HepG2 (cell line): Measurements from ENCODE around the gene HLF. TPM values are rescaled to one million over a fixed set of nuclear protein-coding genes. Genes with fewer than 3 reads are reported as not detected.
A peak's percentile ranks its signal among the peaks of the same experiment; 100 is the strongest.

Experiments
- AKAP8 ChIP-seq: sonication (generic); formaldehyde crosslinking; IDR thresholded peaks from 2 replicates; pipeline ENCODE4 v1.5.1; 2020; ENCODE audit warnings: mild to moderate bottlenecking, missing genetic modification reagents
- ATF7 ChIP-seq, 2 experiments: fragments of 450-650 bp in 1 of 2; sonication (generic) in 1 of 2; formaldehyde crosslinking in 1 of 2; IDR thresholded peaks; 2 replicates each; pipeline versions ENCODE4 v1.4.0 to v1.6.1; 2016 to 2020; ENCODE audit warnings: antibody characterized with exemption in 1 of 2, mild to moderate bottlenecking in 1 of 2, missing genetic modification reagents in 1 of 2
- CBX1 ChIP-seq: IDR thresholded peaks from one replicate; pipeline ENCODE4 v1.6.1; 2016; ENCODE audit warnings: antibody characterized with exemption, low read depth
- CREB1 ChIP-seq, 2 experiments: fragments of 450-650 bp in 1 of 2; IDR thresholded peaks; 2 replicates each; pipeline ENCODE4 v1.6.1; 2016 to 2017; ENCODE audit warnings: control low read depth in 1 of 2, mild to moderate bottlenecking in 1 of 2, missing compliant biosample characterization in 1 of 2, missing genetic modification characterization in 1 of 2
- HNF4G ChIP-seq, 2 experiments: sonication (generic) in 1 of 2; formaldehyde crosslinking in 1 of 2; IDR thresholded peaks; 2 replicates each; pipeline versions ENCODE4 v1.4.0 to v1.6.1; 2011 to 2020; ENCODE audit warnings: borderline replicate concordance in 2 of 2, low read depth in 2 of 2, mild to moderate bottlenecking in 2 of 2, low read length in 1 of 2, missing genetic modification reagents in 1 of 2, moderate library complexity in 1 of 2
- HNRNPL ChIP-seq: fragments of 200-400 bp; formaldehyde crosslinking; IDR thresholded peaks from 2 replicates; pipeline ENCODE4 v1.6.1; 2017; ENCODE audit warnings: mild to moderate bottlenecking, low read depth, low read length
- MAFK ChIP-seq, 2 experiments: IDR thresholded peaks in 1 of 2; conservative IDR thresholded peaks in 1 of 2; 2 replicates each; pipeline ENCODE4 v1.6.1; 2011; ENCODE audit warnings: improper control_type of control experiment in 2 of 2, low read length in 2 of 2
- NCOA5 ChIP-seq: sonication (generic); formaldehyde crosslinking; IDR thresholded peaks from 2 replicates; pipeline ENCODE4 v1.4.0; 2020; ENCODE audit warnings: missing genetic modification reagents
- NR2C2 ChIP-seq: sonication (generic); formaldehyde crosslinking; IDR thresholded peaks from 2 replicates; pipeline ENCODE4 v1.4.0; 2020; ENCODE audit warnings: missing genetic modification reagents, mild to moderate bottlenecking, moderate library complexity, borderline replicate concordance
- ZKSCAN1 ChIP-seq: fragments of 150-350 bp; IDR thresholded peaks from 2 replicates; pipeline ENCODE4 v1.6.1; 2014; ENCODE audit warnings: low read length
- ZNF10 ChIP-seq: sonication (generic); formaldehyde crosslinking; IDR thresholded peaks from 2 replicates; pipeline ENCODE4 v1.4.0; 2020; ENCODE audit warnings: mild to moderate bottlenecking, low read depth, missing genetic modification reagents, borderline replicate concordance
- ZNF337 ChIP-seq: sonication (generic); formaldehyde crosslinking; IDR thresholded peaks from 2 replicates; pipeline ENCODE4 v1.5.1; 2020; ENCODE audit warnings: missing genetic modification reagents, low read depth, mild to moderate bottlenecking, borderline replicate concordance
- ZNF569 ChIP-seq: sonication (generic); formaldehyde crosslinking; IDR thresholded peaks from 2 replicates; pipeline ENCODE4 v1.5.0; 2020; ENCODE audit warnings: mild to moderate bottlenecking, missing genetic modification reagents, moderate library complexity, borderline replicate concordance
- polyA plus RNA-seq, 8 experiments: library from polyadenylated mRNA; depleted of rRNA in 3 of 8; stranded (reverse) in 7 of 8; unstranded in 1 of 8; fragments of >200 nt; fragmentation: Illumina TruSeq in 4 of 8; extraction: Trizol in 4 of 8; gene quantifications; 2 replicates each; pipeline versions ENCODE4 v1.2.1 to v1.2.3, GENCODE V29; 2011 to 2016; ENCODE audit warnings: low read depth in 4 of 8, missing spikeins in 1 of 8, mixed read lengths in 1 of 8; ENCODE audit not compliant: insufficient read depth in 1 of 8
- total RNA-seq, 5 experiments: library from RNA; depleted of rRNA; stranded (reverse); fragments of >200 nt; fragmentation: Illumina TruSeq; extraction: Trizol; gene quantifications; 2 replicates each; pipeline ENCODE4 v1.2.3, GENCODE V29; 2016; ENCODE audit warnings: low read depth in 1 of 5
- TF ChIP-seq, protein P1 (sequence below): sonication (generic); formaldehyde crosslinking; IDR thresholded peaks from 2 replicates; pipeline ENCODE4 v1.5.1; 2020; ENCODE audit warnings: mild to moderate bottlenecking, missing genetic modification reagents, borderline replicate concordance
- TF ChIP-seq, protein P2 (sequence below): sonication (generic); formaldehyde crosslinking; IDR thresholded peaks from 2 replicates; pipeline ENCODE4 v1.4.0; 2020; ENCODE audit warnings: missing genetic modification reagents
- TF ChIP-seq, protein P3 (sequence below), 2 experiments: sonication (generic) in 1 of 2; formaldehyde crosslinking in 1 of 2; IDR thresholded peaks; 2 replicates each; pipeline versions ENCODE4 v1.5.1 to v1.6.1; 2011 to 2020; ENCODE audit warnings: borderline replicate concordance in 1 of 2, low read depth in 1 of 2, low read length in 1 of 2, mild to moderate bottlenecking in 1 of 2, missing genetic modification reagents in 1 of 2, moderate library complexity in 1 of 2

HLF gene
- total and polyA plus RNA-seq, 2 of the 13 experiments (the other 11 are each of a cell fraction or from before 2014, with no cell fraction given): 202 to 346 TPM

DNA sequence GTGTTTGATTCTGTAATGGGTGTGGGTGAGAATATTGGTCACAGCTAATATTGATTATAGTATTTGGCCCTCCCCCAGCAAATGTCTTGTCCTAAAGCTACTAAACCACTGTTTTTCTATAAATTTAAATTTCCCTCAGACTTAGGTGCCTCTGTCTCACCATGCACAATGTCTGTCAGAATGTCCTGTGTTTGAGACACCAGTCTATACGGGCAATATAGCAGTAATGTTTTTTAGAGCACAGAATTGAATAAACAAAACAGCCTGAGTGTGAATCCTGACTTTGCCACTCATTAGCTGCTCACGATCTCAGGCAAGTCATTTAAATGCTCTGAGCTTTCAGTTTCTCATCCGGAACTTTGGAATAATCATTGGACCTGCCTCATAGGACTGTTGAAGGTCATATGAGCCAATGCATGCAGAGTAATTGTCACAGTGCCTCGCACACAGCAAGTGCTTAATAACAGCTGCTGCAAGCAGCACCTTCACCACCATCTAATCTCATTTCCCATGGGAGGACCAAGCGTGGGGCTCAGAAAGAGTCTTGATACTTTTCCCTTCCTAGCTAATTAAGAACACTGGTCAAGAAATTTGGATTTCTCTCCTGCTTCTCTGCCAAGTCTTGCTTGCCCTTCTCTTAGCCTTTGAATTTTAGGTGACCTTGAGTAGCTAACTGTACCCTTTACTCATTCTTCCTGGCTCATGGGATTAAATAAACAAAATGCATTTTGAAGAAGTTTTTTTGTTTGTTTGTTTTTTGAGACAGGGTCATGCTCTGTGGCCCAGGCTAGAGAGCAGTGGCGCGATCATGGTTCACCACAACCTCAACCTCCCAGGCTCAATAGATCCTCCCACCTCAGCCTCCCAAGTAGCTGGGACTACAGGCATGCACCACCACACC is 9.8 kb downstream of the HLF start (continued):
- peak; percentile 16; the same call in 1 of the 2 replicates for TF ChIP-seq HNF4G (IDR thresholded peaks at IDR 0.05; ENCODE audit: borderline replicate concordance, low read depth, low read length)
- no peak for TF ChIP-seq HNF4G (CRISPR knock-in tag; IDR thresholded peaks at IDR 0.05; ENCODE audit: borderline replicate concordance, low read depth)
- no peak for TF ChIP-seq ZNF10 (CRISPR knock-in tag)
- no peak for TF ChIP-seq HNRNPL
- TF ChIP-seq, protein P1, sequence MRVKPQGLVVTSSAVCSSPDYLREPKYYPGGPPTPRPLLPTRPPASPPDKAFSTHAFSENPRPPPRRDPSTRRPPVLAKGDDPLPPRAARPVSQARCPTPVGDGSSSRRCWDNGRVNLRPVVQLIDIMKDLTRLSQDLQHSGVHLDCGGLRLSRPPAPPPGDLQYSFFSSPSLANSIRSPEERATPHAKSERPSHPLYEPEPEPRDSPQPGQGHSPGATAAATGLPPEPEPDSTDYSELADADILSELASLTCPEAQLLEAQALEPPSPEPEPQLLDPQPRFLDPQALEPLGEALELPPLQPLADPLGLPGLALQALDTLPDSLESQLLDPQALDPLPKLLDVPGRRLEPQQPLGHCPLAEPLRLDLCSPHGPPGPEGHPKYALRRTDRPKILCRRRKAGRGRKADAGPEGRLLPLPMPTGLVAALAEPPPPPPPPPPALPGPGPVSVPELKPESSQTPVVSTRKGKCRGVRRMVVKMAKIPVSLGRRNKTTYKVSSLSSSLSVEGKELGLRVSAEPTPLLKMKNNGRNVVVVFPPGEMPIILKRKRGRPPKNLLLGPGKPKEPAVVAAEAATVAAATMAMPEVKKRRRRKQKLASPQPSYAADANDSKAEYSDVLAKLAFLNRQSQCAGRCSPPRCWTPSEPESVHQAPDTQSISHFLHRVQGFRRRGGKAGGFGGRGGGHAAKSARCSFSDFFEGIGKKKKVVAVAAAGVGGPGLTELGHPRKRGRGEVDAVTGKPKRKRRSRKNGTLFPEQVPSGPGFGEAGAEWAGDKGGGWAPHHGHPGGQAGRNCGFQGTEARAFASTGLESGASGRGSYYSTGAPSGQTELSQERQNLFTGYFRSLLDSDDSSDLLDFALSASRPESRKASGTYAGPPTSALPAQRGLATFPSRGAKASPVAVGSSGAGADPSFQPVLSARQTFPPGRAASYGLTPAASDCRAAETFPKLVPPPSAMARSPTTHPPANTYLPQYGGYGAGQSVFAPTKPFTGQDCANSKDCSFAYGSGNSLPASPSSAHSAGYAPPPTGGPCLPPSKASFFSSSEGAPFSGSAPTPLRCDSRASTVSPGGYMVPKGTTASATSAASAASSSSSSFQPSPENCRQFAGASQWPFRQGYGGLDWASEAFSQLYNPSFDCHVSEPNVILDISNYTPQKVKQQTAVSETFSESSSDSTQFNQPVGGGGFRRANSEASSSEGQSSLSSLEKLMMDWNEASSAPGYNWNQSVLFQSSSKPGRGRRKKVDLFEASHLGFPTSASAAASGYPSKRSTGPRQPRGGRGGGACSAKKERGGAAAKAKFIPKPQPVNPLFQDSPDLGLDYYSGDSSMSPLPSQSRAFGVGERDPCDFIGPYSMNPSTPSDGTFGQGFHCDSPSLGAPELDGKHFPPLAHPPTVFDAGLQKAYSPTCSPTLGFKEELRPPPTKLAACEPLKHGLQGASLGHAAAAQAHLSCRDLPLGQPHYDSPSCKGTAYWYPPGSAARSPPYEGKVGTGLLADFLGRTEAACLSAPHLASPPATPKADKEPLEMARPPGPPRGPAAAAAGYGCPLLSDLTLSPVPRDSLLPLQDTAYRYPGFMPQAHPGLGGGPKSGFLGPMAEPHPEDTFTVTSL (CRISPR knock-in tag): no peak
- no peak for TF ChIP-seq ATF7 (IDR thresholded peaks at IDR 0.05)
- TF ChIP-seq ATF7 (CRISPR knock-in tag; IDR thresholded peaks at IDR 0.05): no peak
- TF ChIP-seq CREB1 (IDR thresholded peaks at IDR 0.05): no peak
- no peak for TF ChIP-seq CREB1 (CRISPR knock-in tag; IDR thresholded peaks at IDR 0.05)
- TF ChIP-seq ZNF569 (CRISPR knock-in tag): no peak
- peak; percentile 62; the same call in 1 of the 2 replicates for TF ChIP-seq AKAP8
- TF ChIP-seq, protein P2, sequence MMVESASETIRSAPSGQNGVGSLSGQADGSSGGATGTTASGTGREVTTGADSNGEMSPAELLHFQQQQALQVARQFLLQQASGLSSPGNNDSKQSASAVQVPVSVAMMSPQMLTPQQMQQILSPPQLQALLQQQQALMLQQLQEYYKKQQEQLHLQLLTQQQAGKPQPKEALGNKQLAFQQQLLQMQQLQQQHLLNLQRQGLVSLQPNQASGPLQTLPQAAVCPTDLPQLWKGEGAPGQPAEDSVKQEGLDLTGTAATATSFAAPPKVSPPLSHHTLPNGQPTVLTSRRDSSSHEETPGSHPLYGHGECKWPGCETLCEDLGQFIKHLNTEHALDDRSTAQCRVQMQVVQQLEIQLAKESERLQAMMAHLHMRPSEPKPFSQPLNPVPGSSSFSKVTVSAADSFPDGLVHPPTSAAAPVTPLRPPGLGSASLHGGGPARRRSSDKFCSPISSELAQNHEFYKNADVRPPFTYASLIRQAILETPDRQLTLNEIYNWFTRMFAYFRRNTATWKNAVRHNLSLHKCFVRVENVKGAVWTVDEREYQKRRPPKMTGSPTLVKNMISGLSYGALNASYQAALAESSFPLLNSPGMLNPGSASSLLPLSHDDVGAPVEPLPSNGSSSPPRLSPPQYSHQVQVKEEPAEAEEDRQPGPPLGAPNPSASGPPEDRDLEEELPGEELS (CRISPR knock-in tag): peak; percentile 66
- no peak for TF ChIP-seq ZKSCAN1
- TF ChIP-seq NR2C2 (CRISPR knock-in tag): peak; percentile 57; the same call in 1 of the 2 replicates
- TF ChIP-seq, protein P3, sequence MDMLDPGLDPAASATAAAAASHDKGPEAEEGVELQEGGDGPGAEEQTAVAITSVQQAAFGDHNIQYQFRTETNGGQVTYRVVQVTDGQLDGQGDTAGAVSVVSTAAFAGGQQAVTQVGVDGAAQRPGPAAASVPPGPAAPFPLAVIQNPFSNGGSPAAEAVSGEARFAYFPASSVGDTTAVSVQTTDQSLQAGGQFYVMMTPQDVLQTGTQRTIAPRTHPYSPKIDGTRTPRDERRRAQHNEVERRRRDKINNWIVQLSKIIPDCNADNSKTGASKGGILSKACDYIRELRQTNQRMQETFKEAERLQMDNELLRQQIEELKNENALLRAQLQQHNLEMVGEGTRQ (IDR thresholded peaks at IDR 0.05; ENCODE audit: low read depth, low read length): no peak
- TF ChIP-seq, protein P3 (CRISPR knock-in tag; IDR thresholded peaks at IDR 0.05; ENCODE audit: borderline replicate concordance): no peak
- no peak for TF ChIP-seq CBX1
- TF ChIP-seq MAFK (conservative IDR thresholded peaks at IDR 0.05 in 1 of 2, IDR thresholded peaks at IDR 0.05 in 1 of 2; ENCODE audit: low read length in 2 of 2): no peak
- TF ChIP-seq ZNF337 (CRISPR knock-in tag): no peak
- TF ChIP-seq NCOA5 (CRISPR knock-in tag): no peak
